Measurements from ENCODE around the gene EMC10.
"Not testable (repeated sequence)": the region's sequence is repeated elsewhere in the genome, so short reads cannot be mapped to it uniquely, and the experiment has no call there.

EMC10 gene

DNA sequence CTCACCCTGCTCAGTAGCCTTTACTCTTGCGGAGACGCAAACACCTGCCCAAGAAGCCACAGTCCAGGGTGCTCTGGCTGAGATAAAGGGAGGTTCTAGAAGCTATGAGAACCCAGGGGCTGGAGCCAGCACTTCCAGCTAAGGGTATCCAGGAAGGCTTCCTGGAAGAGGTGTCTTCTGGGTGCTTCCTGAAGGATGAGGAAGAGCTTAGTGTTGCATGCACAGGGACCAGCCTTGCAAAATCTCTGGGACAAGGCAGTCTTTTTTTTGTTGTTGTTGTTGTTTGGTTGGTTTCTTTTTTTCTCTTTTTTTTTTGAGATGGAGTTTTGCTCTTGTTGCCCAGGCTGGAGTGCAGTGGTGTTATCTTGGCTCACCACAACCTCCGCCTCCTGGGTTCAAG is 23.1 kb upstream of the EMC10 start:
- no peak for DNase-seq

DNA sequence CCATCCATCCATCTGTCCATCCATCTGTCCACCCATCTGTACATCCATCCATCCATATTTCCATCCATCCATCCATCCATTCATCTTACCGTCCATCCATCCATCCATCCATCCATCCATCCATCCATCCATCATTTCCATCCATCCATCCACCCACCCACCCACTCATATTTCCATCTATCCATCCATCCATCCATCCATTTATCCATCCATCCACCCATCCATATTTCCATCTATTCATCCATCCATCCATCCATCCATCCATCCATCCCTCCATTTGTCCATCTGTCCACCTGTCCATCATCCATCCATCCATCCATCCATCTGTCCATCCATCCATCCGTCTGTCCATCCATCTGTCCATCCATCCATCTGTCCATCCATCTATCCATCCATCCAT is 20.3 kb upstream of the EMC10 start:
- DNase-seq: no peak

- no peak for DNase-seq
Observed at GRCh38 chr19:50457300-50457699, 19.0 kb upstream of the EMC10 start.

DNA sequence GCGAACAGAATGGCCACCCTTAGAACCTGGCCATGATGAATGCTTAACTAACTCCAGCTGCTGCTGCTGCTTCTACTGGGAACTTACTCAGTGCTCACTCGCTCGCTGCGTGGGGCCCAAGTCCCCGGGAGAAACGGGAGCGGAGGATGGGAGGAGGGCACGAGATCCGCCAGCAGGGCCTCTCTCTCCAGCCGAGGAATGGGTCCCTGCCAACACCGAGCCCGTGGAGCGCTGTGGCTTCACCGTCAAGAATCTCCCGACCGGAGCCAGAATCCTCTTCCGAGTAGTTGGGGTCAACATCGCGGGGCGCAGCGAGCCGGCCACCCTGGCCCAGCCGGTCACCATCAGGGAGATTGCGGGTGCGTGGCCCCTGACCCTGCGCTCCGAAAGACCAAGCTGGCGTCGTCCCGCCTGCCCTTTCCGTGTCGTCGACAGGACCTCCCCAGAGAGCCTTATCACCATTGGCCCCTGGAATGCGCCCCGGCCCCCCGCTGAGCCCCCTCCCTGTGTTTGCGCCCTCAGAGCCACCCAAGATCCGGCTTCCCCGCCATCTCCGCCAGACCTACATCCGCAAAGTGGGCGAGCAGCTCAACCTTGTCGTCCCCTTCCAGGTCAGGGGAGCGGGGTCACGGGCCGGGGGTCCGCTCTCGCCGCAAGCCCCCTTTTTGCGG is 17.8 kb upstream of the EMC10 start:
- DNase-seq: no peak

DNA sequence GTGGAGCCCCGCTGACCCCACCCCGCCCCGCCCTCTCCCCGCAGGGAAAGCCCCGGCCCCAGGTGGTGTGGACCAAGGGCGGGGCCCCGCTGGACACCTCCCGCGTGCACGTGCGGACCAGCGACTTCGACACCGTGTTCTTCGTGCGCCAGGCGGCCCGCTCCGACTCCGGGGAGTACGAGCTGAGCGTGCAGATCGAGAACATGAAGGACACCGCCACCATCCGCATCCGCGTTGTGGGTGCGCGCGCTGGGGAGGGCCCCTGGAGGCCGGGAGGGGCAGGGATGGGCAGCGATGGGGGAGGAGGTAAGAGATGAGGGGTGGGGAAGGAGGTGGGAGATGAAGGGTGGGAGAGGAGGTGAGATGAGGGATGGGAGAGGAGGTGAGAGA is 17.2 kb upstream of the EMC10 start:
- DNase-seq: no peak

DNA sequence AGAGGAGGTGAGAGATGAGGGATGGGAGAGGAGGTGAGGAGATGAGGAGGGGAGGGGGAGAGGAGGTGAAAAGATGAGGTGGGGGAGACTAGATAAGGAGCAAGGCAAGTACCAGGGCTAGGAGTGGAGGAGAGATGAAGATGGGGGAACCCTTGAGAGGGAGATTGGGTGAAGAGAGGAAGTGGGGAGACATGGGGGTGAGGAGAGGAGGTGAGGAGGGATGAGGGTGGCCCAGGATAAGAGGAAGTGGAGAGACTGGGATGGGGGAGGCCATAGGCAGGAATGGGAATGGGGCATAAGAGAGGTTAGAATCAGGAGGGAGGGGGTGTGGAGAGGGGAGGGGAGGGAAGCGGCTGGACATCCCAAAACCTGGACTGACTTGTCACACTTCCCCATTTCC is 16.7 kb upstream of the EMC10 start:
- DNase-seq: no peak

- no peak for DNase-seq
Observed at GRCh38 chr19:50460161-50460765, 16.0 kb upstream of the EMC10 start.

DNA sequence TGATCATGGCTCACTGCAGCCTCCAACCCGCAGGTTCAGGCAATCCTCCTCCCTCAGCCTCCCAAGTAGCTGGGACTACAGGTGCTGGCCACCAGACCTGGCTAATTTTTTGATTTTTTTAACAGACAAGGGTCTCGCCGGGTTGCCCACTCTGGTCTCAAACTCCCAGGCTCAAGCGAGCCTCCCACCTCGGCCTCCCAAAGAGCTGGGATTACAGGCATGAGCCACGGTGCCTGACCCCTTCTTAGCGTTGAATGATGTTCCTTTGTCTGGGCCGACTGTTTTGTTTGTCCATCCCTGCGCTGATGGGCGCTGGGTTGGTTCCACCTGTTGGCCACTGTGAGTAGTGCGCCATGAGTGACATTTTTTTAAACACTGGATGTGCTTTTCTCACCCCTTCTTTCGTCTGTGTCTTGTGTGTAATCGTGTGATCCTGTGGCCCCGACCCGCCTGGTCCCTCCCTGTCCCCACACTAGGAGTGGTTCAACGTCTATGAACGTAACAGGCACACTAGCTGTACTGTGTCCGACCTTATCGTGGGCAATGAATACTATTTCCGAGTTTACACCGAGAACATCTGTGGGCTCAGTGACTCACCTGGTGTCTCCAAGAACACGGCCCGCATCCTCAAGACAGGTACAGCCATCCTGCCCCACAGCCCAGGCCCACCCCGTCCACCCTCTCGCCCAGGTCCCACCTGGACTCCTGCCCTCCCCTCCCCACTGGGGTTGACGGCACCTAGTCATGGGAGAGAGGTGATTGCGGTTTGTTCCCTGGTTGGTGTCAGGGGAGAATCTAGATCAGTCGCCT is 15.0 kb upstream of the EMC10 start:
- DNase-seq: peak; percentile 37

- DNase-seq: no peak
Observed at GRCh38 chr19:50462970-50463369, 13.3 kb upstream of the EMC10 start.

- no peak for DNase-seq
Observed at GRCh38 chr19:50464348-50464747, 12.0 kb upstream of the EMC10 start.

GRCh38 chr19:50465000-50465399 is 11.3 kb upstream of the EMC10 start:
- no peak for DNase-seq

DNA sequence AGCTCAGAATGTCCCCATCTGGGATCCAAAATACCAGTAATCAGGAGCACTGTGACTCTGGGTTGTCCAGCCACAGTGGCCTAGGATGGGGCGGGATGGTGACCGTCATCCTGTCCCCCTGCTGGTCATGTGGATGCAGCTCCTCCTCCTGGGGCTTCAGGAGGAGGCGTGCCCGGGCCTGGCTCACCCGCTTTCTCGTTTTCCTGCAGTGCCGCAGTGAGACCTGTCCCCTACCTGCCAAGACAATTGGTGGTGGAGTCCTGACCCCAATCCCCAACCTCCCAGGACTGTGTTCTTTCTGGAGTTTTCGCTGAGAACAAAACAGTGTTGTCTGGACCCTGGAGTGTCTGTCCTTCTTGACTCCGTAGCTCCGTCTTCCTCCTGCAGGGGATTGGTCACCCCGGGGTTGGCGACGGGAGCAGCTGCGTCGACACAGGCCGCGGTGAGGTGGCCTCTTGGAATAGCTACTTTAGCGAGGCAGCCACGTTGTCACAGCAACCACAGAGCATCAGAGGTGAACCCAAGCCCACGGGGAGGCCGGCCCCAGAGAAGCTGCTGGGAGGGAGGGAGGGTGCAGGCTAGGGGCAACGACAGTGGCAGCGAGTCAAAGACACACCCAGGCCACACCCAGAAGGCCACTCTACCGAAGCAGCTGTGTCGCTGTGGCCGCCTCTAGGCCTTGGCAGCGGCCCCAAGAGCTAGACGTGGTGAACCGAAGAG is 10.2 kb upstream of the EMC10 start:
- DNase-seq: no peak

GRCh38 chr19:50466706-50467039 is 9.6 kb upstream of the EMC10 start:
- no peak for DNase-seq

DNA sequence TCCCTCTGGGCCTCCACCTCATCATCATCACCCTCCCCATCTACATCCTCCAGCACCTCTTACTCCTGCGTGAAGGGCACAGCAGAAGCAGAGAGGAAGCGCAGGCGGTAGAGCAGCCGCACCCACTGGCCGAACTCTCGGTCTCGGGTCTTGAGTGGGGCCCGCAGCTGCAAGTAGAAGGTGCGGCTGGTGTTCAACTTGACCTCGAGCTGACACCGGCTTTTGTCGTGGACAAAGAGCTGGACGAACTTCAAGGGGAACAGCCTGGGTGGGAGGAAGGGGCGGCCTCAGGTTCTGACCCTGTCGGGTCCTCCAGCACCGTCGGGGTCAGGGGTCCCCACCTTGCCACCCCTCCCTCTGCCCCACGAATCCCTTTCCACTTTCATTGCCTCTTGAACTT is 8.7 kb upstream of the EMC10 start:
- DNase-seq: no peak

GRCh38 chr19:50468818-50469217 is 7.5 kb upstream of the EMC10 start:
- no peak for DNase-seq

- DNase-seq: not testable (repeated sequence)
Observed at GRCh38 chr19:50473336-50473735, 3.0 kb upstream of the EMC10 start.

DNA sequence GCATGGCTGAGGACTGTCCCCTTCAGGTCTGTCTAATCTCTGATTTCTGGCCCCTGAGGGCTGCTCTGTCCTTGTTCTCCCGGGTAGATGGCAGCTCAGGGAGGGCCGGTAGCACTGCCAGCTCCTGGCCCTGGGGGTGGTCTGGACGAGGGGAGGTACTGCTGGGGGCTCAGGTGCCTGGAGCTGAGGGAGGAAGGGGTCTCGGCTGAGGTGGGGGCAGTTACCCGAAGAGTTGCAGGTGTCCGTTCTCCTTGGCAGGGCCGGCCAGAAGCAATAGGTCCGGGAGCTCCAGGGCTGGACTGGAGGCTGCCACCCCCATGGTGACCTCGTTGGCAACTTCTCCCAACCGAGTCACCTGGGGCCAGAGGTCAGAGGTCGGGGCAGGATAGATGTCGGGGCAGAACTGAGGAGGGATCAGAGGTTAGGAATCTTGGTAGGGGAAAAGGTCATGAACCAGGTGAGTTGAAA is 1.2 kb upstream of the EMC10 start:
- DNase-seq: no peak

DNA sequence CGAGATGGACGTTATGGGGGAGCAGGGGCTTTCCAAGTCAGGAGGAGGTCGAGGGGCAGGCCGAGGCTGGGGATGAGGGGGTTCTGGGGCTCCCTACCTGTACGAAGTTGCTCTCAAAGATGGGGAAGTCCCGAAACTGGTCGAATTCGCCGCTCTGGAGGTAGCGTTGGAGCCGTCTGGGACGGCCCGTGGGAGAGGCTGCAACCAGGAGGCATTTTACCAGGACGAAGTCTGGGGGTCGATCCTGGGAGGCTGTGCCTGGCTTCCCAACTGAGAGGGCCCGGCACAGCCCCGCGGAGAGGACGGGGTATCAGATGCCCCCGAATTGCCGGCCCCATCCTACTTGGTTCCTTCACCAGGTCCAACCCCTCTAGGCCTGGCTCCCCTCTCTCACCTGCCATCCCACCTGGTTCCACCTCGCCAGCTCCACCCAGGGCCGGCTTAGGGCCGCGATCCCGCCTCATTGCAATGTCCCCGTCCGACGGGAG is 527 bp upstream of the EMC10 start:
- no peak for DNase-seq

DNA sequence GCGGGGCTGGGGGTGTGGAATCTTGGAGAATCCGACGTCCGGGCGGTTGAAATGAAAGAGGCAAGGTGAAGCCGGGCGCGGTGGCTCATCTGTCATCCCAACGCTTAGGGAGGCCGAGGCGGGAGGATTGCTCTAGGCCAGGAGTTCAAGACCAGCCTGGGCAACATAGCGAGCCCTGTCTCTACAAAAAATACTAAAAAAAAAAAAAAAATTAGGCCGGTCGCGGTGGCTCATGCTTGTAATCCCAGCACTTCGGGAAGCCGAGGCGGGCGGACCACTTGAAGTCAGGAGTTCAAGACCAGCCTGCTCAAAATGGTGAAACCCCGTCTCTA is 566 bp downstream of the EMC10 start:
- no peak for DNase-seq

- DNase-seq: no peak
Observed at GRCh38 chr19:50477751-50478515, 1.6 kb downstream of the EMC10 start.

- DNase-seq: no peak
Observed at GRCh38 chr19:50478901-50479715, 2.8 kb downstream of the EMC10 start.

GRCh38 chr19:50479761-50480251 is 3.5 kb downstream of the EMC10 start:
- no peak for DNase-seq

Data from KG1 (cell line).